Brain microvascular endothelial cell (primary cell): ENCODE data around the gene KRT78.
A peak's percentile ranks its signal among the peaks of the same experiment; 100 is the strongest.

Source experiments
- DNase-seq: peaks from one replicate; pipeline ENCODE4 v3.0.0-alpha.2; 2020
- H3K27ac ChIP-seq: fragments of 250-450 bp; sonication (Bioruptor Pico); 2 replicates; pipeline ENCODE4 v1.5.1; 2020; ENCODE audit warnings: mild to moderate bottlenecking, moderate library complexity
- H3K27me3 ChIP-seq: fragments of 250-450 bp; sonication (Bioruptor Pico); replicated peaks from 2 replicates; pipeline ENCODE4 v1.5.1; 2020; ENCODE audit warnings: mild to moderate bottlenecking
- H3K36me3 ChIP-seq: fragments of 250-450 bp; sonication (Bioruptor Pico); replicated peaks from 2 replicates; pipeline ENCODE4 v1.5.1; 2020; ENCODE audit warnings: mild to moderate bottlenecking
- H3K4me3 ChIP-seq: 2 replicates; pipeline ENCODE4 v1.5.1; 2011; ENCODE audit warnings: low read depth, mild to moderate bottlenecking, control low read depth, low read length, moderate library complexity
- CTCF ChIP-seq: IDR thresholded peaks from 2 replicates; pipeline ENCODE4 v1.5.1; 2011; ENCODE audit warnings: low read depth, mild to moderate bottlenecking, moderate library complexity, low read length, control low read depth, inconsistent platforms; ENCODE audit errors: missing control alignments
- in situ Hi-C: cut with HindIII; loops from 2 replicates; pipeline ENCODE4 v1.10.0; 2017; ENCODE audit warnings: low sequenced_read_pairs, low pct_ligation_motif_present

The KRT78 gene

GRCh38 chr12:52878507-52879393 is 30.0 kb upstream of the KRT78 start:
- in situ Hi-C loops = no loop called here
- no peak overlapping the region for H3K27ac ChIP-seq

GRCh38 chr12:52877242-52877641 is 28.4 kb upstream of the KRT78 start:
- DNase-seq = no peak
- Histone ChIP-seq H3K27ac (no peak overlapping the region), H3K27me3 (no peaks in the 10 kb centered on the region), H3K36me3 (no peaks in the 10 kb centered on the region), H3K4me3 (no peak overlapping the region)
- no peak for TF ChIP-seq CTCF
- in situ Hi-C loops = no loop called here

More at GRCh38 chr12:52878507-52879393, 30.0 kb upstream of the KRT78 start:
- Histone ChIP-seq H3K27me3 (no peaks in the 10 kb centered on the region), H3K4me3 (no peak overlapping the region), H3K36me3 (no peaks in the 10 kb centered on the region)
- DNase-seq = no peak
- TF ChIP-seq CTCF = no peak

GRCh38 chr12:52876372-52876771 is 27.6 kb upstream of the KRT78 start:
- H3K36me3 ChIP-seq = no peaks in the 10 kb centered on the region
- no peak for TF ChIP-seq CTCF
- H3K4me3 ChIP-seq = no peak overlapping the region
- no peak overlapping the region for H3K27ac ChIP-seq
- no peak for DNase-seq
- in situ Hi-C loops = no loop called here
- H3K27me3 ChIP-seq = no peaks in the 10 kb centered on the region

GRCh38 chr12:52874573-52875435 is 26.0 kb upstream of the KRT78 start:
- in situ Hi-C loops = loop anchor here (25.0 kb wide), 2 partner anchors 238 to 488 kb away; partner anchors contain the start of gene KRT84
- Histone ChIP-seq H3K4me3 (peak overlapping the region; percentile 16), H3K36me3 (no peaks in the 10 kb centered on the region), H3K27ac (peak overlapping the region; percentile 96), H3K27me3 (no peaks in the 10 kb centered on the region)
- no peak for TF ChIP-seq CTCF
- no peak for DNase-seq

GRCh38 chr12:52873832-52874572 is 25.2 kb upstream of the KRT78 start:
- H3K27ac ChIP-seq = peak overlapping the region; percentile 96
- H3K27me3 ChIP-seq = no peaks in the 10 kb centered on the region
- TF ChIP-seq CTCF = no peak
- H3K36me3 ChIP-seq = no peaks in the 10 kb centered on the region
- in situ Hi-C loops = loop anchor here (25.0 kb wide), 2 partner anchors 237 to 487 kb away; partner anchors contain the start of gene KRT84
- DNase-seq = peak; percentile 89
- H3K4me3 ChIP-seq = peak overlapping the region; percentile 47
